Ovary (tissue), 3 donors: ENCODE results near the gene C2orf76.

ENCODE experiments used
- CTCF ChIP-seq, 3 donors: fragments of 450-650 bp in 2 of 3; fragments of 200-600 bp in 1 of 3; IDR thresholded peaks; one replicate each; pipeline versions ENCODE4 v1.5.1 to v1.8.0; 2016 to 2022; ENCODE audit warnings: antibody characterized with exemption in 3 of 3, mild to moderate bottlenecking in 1 of 3
- POLR2A ChIP-seq: fragments of 450-650 bp; IDR thresholded peaks from one replicate; pipeline ENCODE4 v1.6.1; 2017; ENCODE audit warnings: antibody characterized with exemption, mild to moderate bottlenecking, moderate library complexity
- donor health status: DM: no; HTN: no; CAD: no.

DNA sequence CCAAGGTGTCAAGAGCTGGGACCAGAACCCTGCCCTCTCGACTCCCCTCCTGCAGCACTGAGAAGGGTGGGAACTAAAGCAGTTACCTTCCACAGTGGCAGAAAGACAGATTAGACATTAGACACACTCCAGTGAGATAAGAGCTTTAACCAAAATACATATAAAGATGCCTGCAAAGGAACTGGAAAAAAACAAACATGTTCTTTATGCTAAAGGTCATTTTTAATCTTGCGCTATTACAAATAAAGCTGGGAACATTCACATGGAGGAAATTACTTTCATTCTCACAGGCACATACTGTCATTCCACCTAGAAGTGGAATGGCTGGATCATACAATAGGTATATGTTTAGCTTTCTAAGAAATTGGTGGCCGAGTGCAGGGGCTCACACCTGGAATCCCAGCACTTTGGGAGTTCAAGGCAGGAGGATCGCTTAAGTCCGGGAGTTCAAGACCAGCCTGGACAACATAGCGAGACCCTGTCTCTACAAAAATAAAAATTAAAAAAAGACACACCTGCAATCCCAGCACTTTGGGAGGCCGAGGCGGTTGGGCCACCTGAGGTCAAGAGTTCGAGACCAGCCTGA lies 41.9 kb downstream of the C2orf76 start:
- TF ChIP-seq POLR2A (no peak), CTCF (IDR thresholded peaks at IDR 0.05) (no peak)
